ENCODE results near the gene ABHD8. TPM values are rescaled to one million over a fixed set of nuclear protein-coding genes. Genes with fewer than 3 reads are reported as not detected.
A peak's percentile ranks its signal among the peaks of the same experiment; 100 is the strongest.

The ABHD8 gene
- total and polyA plus RNA-seq, 3 donors from 2014 or later: 27.1 to 70.7 (median 49.1) TPM

DNA sequence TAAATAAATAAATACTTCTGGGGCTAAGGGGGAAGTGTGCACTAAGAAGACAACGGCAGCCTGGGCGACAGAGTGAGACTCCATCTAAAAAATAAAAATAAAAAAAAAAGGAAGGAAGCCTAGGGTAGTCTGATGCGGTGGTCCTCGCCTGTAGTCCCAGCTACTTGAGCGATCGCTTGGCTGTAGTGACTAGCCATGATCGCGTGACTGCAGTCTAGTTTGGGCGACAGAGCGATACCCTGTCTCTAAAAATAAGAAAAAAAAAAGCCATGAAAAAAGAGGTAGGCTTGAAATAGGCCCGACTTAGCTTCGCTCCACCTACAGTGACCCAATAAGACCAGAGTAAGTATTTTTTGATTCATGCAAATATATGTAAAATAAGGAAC is 36.6 kb downstream of the ABHD8 start:
- TF ChIP-seq, protein P1, sequence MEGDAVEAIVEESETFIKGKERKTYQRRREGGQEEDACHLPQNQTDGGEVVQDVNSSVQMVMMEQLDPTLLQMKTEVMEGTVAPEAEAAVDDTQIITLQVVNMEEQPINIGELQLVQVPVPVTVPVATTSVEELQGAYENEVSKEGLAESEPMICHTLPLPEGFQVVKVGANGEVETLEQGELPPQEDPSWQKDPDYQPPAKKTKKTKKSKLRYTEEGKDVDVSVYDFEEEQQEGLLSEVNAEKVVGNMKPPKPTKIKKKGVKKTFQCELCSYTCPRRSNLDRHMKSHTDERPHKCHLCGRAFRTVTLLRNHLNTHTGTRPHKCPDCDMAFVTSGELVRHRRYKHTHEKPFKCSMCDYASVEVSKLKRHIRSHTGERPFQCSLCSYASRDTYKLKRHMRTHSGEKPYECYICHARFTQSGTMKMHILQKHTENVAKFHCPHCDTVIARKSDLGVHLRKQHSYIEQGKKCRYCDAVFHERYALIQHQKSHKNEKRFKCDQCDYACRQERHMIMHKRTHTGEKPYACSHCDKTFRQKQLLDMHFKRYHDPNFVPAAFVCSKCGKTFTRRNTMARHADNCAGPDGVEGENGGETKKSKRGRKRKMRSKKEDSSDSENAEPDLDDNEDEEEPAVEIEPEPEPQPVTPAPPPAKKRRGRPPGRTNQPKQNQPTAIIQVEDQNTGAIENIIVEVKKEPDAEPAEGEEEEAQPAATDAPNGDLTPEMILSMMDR (IDR thresholded peaks at IDR 0.05): no peak
- no peak for TF ChIP-seq POLR2A (IDR thresholded peaks at IDR 0.05)
- intact Hi-C loops (cut with DNase I; ENCODE audit: low total_unique reads): no loop called here

DNA sequence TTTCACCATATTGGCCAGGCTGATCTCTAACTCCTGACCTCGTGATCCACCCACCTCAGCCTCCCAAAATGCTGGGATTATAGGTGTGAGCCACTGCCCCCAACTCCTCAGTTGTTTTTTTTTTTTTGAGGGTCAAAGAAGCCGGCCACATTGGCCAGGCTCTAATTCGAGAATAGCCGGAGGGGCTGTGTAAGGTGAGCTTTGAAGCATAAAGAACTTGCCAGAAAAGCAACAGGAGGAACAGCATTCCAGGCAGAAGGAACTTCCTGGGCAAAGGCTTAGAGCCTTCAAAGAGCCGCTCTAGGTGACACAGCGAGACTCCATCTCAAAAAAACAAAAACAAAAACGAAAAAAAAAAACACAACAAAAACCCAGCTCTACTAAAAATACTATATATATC is 37.2 kb downstream of the ABHD8 start:
- no peak for DNase-seq
- H3K4me1 ChIP-seq: peaks cover 6% of the 10 kb centered on the region
- no peaks in the 10 kb centered on the region for H3K9me3 ChIP-seq
- H3K27ac ChIP-seq: no peak overlapping the region
- no peak overlapping the region for H3K4me3 ChIP-seq
- 78 to 81% methylated on average over 7 of the region's 7 CpGs for WGBS, 2 donors
- H3K27me3 ChIP-seq: no peaks in the 10 kb centered on the region
- H3K36me3 ChIP-seq (ENCODE audit: low read depth, missing control alignments): no peaks in the 10 kb centered on the region
- no peak for TF ChIP-seq POLR2A (IDR thresholded peaks at IDR 0.05)
- TF ChIP-seq, protein P1 (IDR thresholded peaks at IDR 0.05): no peak
- intact Hi-C loops (cut with DNase I; ENCODE audit: low total_unique reads): no loop called here

More for the DNA sequence above, 36.6 kb downstream of the ABHD8 start:
- 43 to 61% methylated on average over 12 of the region's 12 CpGs for WGBS, 2 donors
- no peak for DNase-seq
- Histone ChIP-seq H3K4me1 (peaks cover 6% of the 10 kb centered on the region), H3K27ac (no peak overlapping the region), H3K4me3 (no peak overlapping the region), H3K36me3 (ENCODE audit: low read depth, missing control alignments) (no peaks in the 10 kb centered on the region), H3K9me3 (no peaks in the 10 kb centered on the region), H3K27me3 (no peaks in the 10 kb centered on the region)

DNA sequence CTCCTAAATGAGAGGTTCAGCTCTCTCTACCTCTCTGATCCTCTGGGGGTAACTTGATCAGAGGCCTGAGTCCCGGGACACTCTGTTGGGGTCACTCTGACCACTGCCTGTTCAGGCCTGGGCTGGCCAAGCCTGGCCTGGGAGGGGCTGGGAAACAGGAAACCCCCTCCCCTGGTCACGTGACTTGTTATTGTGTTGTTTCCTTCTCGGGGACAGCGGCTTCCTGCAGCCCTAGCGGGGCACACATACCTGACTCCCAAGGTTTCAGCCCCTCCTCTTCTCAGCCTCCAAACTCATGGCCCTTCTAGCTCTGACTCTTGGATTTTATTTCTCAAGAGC is 38.6 kb downstream of the ABHD8 start, which contains the start of gene USHBP1:
USHBP1 (minus strand) TSS at position 105 of the 339 bp plus-strand sequence. CDS start 446 bp downstream, outside the sequence.
- 51 to 63% methylated on average over 5 of the region's 5 CpGs for WGBS, 2 donors
- H3K27ac ChIP-seq: peak within 1 kb of the TSS; percentile 33 to 36
- no peaks in the 10 kb centered on the region for H3K9me3 ChIP-seq
- peaks cover 6% of the 10 kb centered on the region for H3K4me1 ChIP-seq
- DNase-seq: no peak
- H3K4me3 ChIP-seq: peak within 1 kb of the TSS in 1 of 2 donors; percentile 13
- intact Hi-C loops (cut with DNase I; ENCODE audit: low total_unique reads): no loop called here
- no peaks in the 10 kb centered on the region for H3K36me3 ChIP-seq (ENCODE audit: low read depth, missing control alignments)
- H3K27me3 ChIP-seq: no peaks in the 10 kb centered on the region
- TF ChIP-seq, protein P1 (IDR thresholded peaks at IDR 0.05): no peak
- TF ChIP-seq POLR2A (IDR thresholded peaks at IDR 0.05): no peak

DNA sequence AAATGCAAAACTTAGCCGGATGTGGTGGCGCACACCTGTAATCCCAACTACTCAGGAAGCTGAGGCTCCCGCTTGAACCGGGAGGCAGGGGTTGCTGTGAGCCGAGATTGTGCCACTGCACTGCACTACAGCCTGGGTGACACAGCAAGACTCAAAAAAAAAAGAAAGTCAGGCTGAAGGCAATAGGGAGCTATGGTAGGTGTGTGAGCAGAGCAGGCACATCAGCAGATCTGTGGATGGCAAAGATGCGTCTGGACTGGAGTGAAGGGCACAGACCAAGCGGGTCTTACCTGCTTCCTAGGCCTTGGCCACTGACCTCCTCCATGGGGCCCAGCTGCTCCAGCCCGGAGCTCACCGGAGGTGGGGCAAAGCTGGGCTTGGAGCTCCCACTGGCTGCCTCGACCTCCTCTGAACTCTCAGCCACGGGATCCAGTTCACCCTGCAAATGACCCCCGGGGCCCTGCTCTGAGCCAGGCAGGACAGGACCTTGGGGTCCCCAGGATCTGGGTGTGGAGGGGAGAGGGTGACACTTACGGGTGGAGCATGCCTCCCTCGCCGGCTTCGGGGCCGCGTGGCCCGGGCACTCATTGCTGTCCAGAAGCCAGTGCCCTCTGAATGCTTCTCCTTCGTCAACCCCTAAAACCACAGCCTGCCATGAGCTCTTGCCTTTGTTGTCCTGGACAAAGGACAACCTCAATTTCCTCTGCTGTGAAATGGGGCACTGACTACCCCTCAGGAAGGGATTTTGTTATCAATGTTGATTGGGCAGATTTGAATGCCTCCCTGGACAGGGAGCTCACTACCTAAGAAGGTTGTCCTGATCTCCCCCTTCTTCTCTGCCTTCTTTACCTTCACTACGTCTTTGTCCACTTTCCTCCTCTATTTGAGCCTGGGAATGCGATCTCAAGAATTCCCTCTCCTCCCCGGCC is 39.2 kb downstream of the ABHD8 start:
- Histone ChIP-seq H3K9me3 (no peaks in the 10 kb centered on the region), H3K4me3 (peak overlapping the region in 1 of 2 donors; percentile 13), H3K4me1 (peaks cover 6% of the 10 kb centered on the region), H3K27me3 (no peaks in the 10 kb centered on the region), H3K27ac (peak overlapping the region; percentile 33 to 36), H3K36me3 (ENCODE audit: low read depth, missing control alignments) (no peaks in the 10 kb centered on the region)
- no peak for DNase-seq
- intact Hi-C loops (cut with DNase I; ENCODE audit: low total_unique reads): no loop called here
- WGBS, 2 donors: 81 to 87% methylated on average over 17 to 23 of the region's 23 CpGs
- TF ChIP-seq, protein P1 (IDR thresholded peaks at IDR 0.05): no peak
- TF ChIP-seq POLR2A (IDR thresholded peaks at IDR 0.05): no peak

Measured in testis (tissue), 3 donors.